CD14-positive monocyte (primary cell): ENCODE measurements around the gene PTER. TPM values are rescaled to one million over a fixed set of nuclear protein-coding genes. Genes with fewer than 3 reads are reported as not detected.

Experiments
- DNase-seq, 3 donors: peaks; one replicate each; pipeline ENCODE4 v3.0.0-alpha.2; 2011 to 2022
- H2AFZ ChIP-seq: 2 replicates; pipeline ENCODE4 v1.6.0; 2012; ENCODE audit warnings: mild to moderate bottlenecking, low read depth, low read length, inconsistent platforms; ENCODE audit not compliant: insufficient read depth, poor library complexity, severe bottlenecking
- H3K27ac ChIP-seq, 2 donors: 1 replicate in 1 of 2; 2 replicates in 1 of 2; pipeline ENCODE4 v1.5.1; 2012 to 2013; ENCODE audit warnings: low read length in 2 of 2, control low read depth in 1 of 2, inconsistent platforms in 1 of 2, low read depth in 1 of 2, mild to moderate bottlenecking in 1 of 2
- H3K27me3 ChIP-seq, 2 donors: one replicate each; pipeline versions ENCODE4 v1.6.0 to v1.6.1; 2011 to 2013; ENCODE audit warnings: low read length in 2 of 2; ENCODE audit not compliant: control insufficient read depth in 2 of 2, insufficient read depth in 2 of 2
- H3K36me3 ChIP-seq, 2 donors: replicated peaks in 1 of 2; 1 replicate in 1 of 2; 2 replicates in 1 of 2; pipeline versions ENCODE4 v1.5.1 to v1.6.1; 2012 to 2013; ENCODE audit warnings: low read length in 2 of 2, control low read depth in 1 of 2, inconsistent platforms in 1 of 2, mild to moderate bottlenecking in 1 of 2; ENCODE audit not compliant: insufficient read depth in 2 of 2, control insufficient read depth in 1 of 2
- H3K4me1 ChIP-seq, 2 donors: 1 replicate in 1 of 2; 2 replicates in 1 of 2; pipeline versions ENCODE4 v1.5.1 to v1.6.1; 2012 to 2013; ENCODE audit warnings: low read length in 2 of 2, control low read depth in 1 of 2, inconsistent platforms in 1 of 2, mild to moderate bottlenecking in 1 of 2, moderate library complexity in 1 of 2; ENCODE audit not compliant: insufficient read depth in 2 of 2, control insufficient read depth in 1 of 2
- H3K4me2 ChIP-seq: replicated peaks from 2 replicates; pipeline ENCODE3; 2012; ENCODE audit warnings: low read length, moderate library complexity, mild to moderate bottlenecking; ENCODE audit not compliant: poor library complexity, severe bottlenecking; ENCODE audit errors: extremely low read depth
- H3K4me3 ChIP-seq, 3 experiments: fragments of 200-600 bp in 1 of 3; sonication (generic) in 1 of 3; replicated peaks in 1 of 3; 1 replicate in 2 of 3; 2 replicates in 1 of 3; pipeline ENCODE4 v1.5.1; 2011 to 2013; ENCODE audit warnings: low read length in 3 of 3, mild to moderate bottlenecking in 3 of 3, control low read depth in 2 of 3, low read depth in 2 of 3, inconsistent platforms in 1 of 3, moderate library complexity in 1 of 3
- H3K79me2 ChIP-seq: 2 replicates; pipeline ENCODE4 v1.6.0; 2012; ENCODE audit warnings: mild to moderate bottlenecking, control low read depth, inconsistent platforms, low read length, moderate library complexity; ENCODE audit not compliant: insufficient read depth
- H3K9ac ChIP-seq: 2 replicates; pipeline ENCODE4 v1.6.0; 2017; ENCODE audit warnings: low read length, mild to moderate bottlenecking; ENCODE audit not compliant: insufficient read depth, poor library complexity, severe bottlenecking
- H3K9me3 ChIP-seq, 2 donors: replicated peaks in 1 of 2; 1 replicate in 1 of 2; 2 replicates in 1 of 2; pipeline versions ENCODE4 v1.5.1 to v1.6.1; 2012 to 2013; ENCODE audit warnings: low read length in 2 of 2, control low read depth in 1 of 2; ENCODE audit not compliant: control insufficient read depth in 1 of 2, insufficient read depth in 1 of 2
- H4K20me1 ChIP-seq: 2 replicates; pipeline ENCODE4 v1.6.0; 2012; ENCODE audit warnings: mild to moderate bottlenecking, low read length, control low read depth, moderate library complexity; ENCODE audit not compliant: insufficient read depth
- H3K27ac Mint-ChIP-seq, 7 donors: one replicate each; pipeline ENCODE4 v1.8.0; 2020; ENCODE audit warnings: mild to moderate bottlenecking in 7 of 7, mixed read lengths in 7 of 7, moderate library complexity in 6 of 7, inconsistent platforms in 2 of 7
- H3K27me3 Mint-ChIP-seq, 3 donors: one replicate each; pipeline ENCODE4 v1.8.0; 2021 to 2022; ENCODE audit warnings: low read depth in 3 of 3, mild to moderate bottlenecking in 3 of 3, mixed read lengths in 3 of 3, moderate library complexity in 3 of 3, inconsistent platforms in 1 of 3
- H3K36me3 Mint-ChIP-seq, 2 donors: one replicate each; pipeline ENCODE4 v1.8.0; 2020; ENCODE audit warnings: mixed read lengths in 2 of 2, inconsistent platforms in 1 of 2, mild to moderate bottlenecking in 1 of 2
- H3K4me1 Mint-ChIP-seq: one replicate; pipeline ENCODE4 v1.8.0; 2020; ENCODE audit warnings: mild to moderate bottlenecking, mixed read lengths
- H3K4me3 Mint-ChIP-seq, 2 donors: one replicate each; pipeline ENCODE4 v1.8.0; 2020; ENCODE audit warnings: mild to moderate bottlenecking in 2 of 2, mixed read lengths in 2 of 2, moderate library complexity in 1 of 2
- H3K9me3 Mint-ChIP-seq, 7 donors: one replicate each; pipeline ENCODE4 v1.8.0; 2020 to 2022; ENCODE audit warnings: mixed read lengths in 7 of 7, mild to moderate bottlenecking in 6 of 7, moderate library complexity in 6 of 7, inconsistent platforms in 2 of 7
- CTCF ChIP-seq: fragments of 200-600 bp; IDR thresholded peaks from one replicate; pipeline ENCODE4 v1.8.0; 2022; ENCODE audit warnings: antibody characterized with exemption, mild to moderate bottlenecking
- WGBS: methylation state at CpG from one replicate; pipeline ENCODE4 v1.1.5; 2013; ENCODE audit warnings: missing lambda C conversion rate; ENCODE audit not compliant: insufficient coverage; 5-methylcytosine and 5-hydroxymethylcytosine counted together
- intact Hi-C, 2 donors: fragments of 100-400 bp; cut with micrococcal nuclease; formaldehyde crosslinking; loops; one replicate each; pipeline versions ENCODE4 v1.15.0 to v1.15.1; 2023
- polyA plus RNA-seq, 3 donors: library from polyadenylated mRNA; depleted of rRNA in 1 of 3; unstranded in 2 of 3; stranded (reverse) in 1 of 3; fragments of 300-500 nt in 2 of 3; fragments of >200 nt in 1 of 3; fragmentation: Illumina TruSeq in 2 of 3; gene quantifications; 1 replicate in 2 of 3; 2 replicates in 1 of 3; pipeline ENCODE4 v1.2.3, GENCODE V29; 2012 to 2021
- small RNA-seq: library from RNA; depleted of rRNA; stranded (forward); fragments of <200 nt; gene quantifications from one replicate; pipeline ENCODE3, GENCODE V24; 2012; ENCODE audit warnings: low read depth; ENCODE audit not compliant: insufficient read length

Gene PTER
- polyA plus RNA-seq, 3 donors, result 7.4 to 15.9 (median 8.9) TPM

- Histone ChIP-seq H3K36me3 (no peaks in the 10 kb centered on the region), H3K27ac (no peak overlapping the region), H3K9ac (no peak overlapping the region), H3K4me3 (no peak overlapping the region), H3K79me2 (no peaks in the 10 kb centered on the region), H4K20me1 (no peaks in the 10 kb centered on the region), H3K4me1 (peaks cover 0 to 3% of the 10 kb centered on the region in 2 donors), H3K27me3 (no peaks in the 10 kb centered on the region), H2AFZ (no peak overlapping the region), H3K9me3 (peaks cover 0 to 5% of the 10 kb centered on the region in 2 donors), H3K4me2 (no peak overlapping the region)
- H3K9me3 Mint-ChIP-seq, result peaks cover 0 to 9% (median 7%) of the 10 kb centered on the region in 7 donors
- DNase-seq, result no peak
- H3K4me1 Mint-ChIP-seq, result peaks cover 12% of the 10 kb centered on the region
- H3K27me3 Mint-ChIP-seq, result peaks cover 2 to 9% (median 7%) of the 10 kb centered on the region in 3 donors
- TF ChIP-seq CTCF, result no peak
- no peak overlapping the region for H3K4me3 Mint-ChIP-seq
- H3K27ac Mint-ChIP-seq, result no peak overlapping the region
- intact Hi-C loops, result no loop called here
- no peaks in the 10 kb centered on the region for H3K36me3 Mint-ChIP-seq
- 100% methylated on average over 2 of the region's 6 CpGs for WGBS
These were observed 126.1 kb downstream of the PTER start for GRCh38 chr10:16562891-16563290.

Small RNA genes within 50 kb of the gene (small RNA-seq; reads per million reads assigned to genes)
- 2.4 reads per million, percentile 7 among the genes with 10 or more reads in this experiment for gene RNU2-18P

Other genes with a start within 250 kb of the PTER start
- gene C1QL3, start 84.9 kb downstream of the PTER start, polyA plus RNA-seq, result under 1 TPM in 1 of 3 donors, not detected in 2; 0.30 TPM